GM21576 (cell line): ENCODE results near the gene ZFHX2.

Experiments
- ATAC-seq: cut with Tn5 transposase; IDR thresholded peaks from one replicate; pipeline ENCODE4 v1.9.1; 2021; ENCODE audit warnings: mild to moderate bottlenecking, moderate library complexity; ENCODE audit not compliant: unreplicated experiment

Gene ZFHX2

GRCh38 chr14:23481979-23482822 lies 69.4 kb downstream of the ZFHX2 start:
- no peak for ATAC-seq

DNA sequence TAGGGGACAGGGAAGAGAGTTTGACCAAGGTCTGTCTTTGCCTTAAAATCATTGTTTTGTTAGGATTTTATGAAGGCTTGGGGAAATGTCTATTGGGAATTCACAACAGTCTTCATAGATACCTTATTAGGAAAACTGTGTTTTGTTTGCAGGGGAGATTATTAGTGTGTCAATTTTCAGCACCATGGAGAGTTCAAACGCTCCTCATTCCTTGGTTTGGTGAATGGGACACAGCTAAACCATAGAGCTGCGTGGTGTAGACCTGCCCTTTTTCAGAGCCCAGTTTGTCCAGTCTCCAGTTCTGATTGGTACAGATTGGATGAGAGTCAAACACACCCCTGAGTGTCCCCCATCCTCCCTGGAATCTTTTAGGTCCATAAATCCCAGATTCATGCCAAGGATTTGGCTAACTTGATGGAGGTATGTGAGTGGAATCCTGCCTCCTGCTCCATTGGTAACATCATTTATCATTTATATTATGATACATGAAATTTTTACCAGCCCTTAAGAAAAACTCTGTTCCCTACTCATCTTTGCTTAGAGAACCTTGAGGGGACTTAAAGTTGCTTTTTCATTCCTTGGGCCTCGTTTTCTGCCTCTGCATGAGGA lies 70.1 kb downstream of the ZFHX2 start:
- no peak for ATAC-seq

DNA sequence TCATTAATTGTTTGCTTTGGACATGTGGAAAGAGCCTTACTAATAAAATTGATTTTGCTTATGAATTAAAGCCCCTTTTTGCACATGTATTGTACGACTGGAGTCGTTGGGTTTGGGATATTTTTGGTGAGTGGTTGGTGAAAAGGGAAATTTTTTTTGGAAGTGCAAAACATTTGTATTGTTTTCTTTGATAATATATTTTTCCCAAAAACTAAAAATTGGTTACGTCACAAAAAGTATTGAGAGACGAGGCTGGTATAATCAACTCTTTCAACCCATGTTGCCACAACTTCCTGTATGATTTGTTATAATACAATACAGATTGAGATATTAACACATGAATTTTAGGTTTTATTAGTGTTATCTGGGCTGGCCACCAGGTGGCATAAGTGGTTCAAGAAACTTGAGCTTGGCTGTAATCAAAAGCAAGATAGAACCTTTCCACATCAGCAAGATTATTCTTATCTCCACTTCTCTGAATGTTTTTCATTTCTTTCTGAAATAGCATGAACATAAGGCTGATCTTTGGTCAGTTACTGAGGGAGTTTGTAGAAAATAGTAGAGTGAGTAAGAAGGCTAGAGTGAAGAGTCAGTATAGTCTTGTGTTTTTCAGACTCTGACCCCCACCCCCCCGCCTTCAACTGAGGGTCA lies 73.3 kb downstream of the ZFHX2 start:
- ATAC-seq: no peak

- ATAC-seq: no peak
Observed at GRCh38 chr14:23470947-23471346, 80.6 kb downstream of the ZFHX2 start.
